Endothelial cell of umbilical vein (primary cell): ENCODE measurements around the gene SMNDC1. TPM values are rescaled to one million over a fixed set of nuclear protein-coding genes. Genes with fewer than 3 reads are reported as not detected.

Source experiments
- BruUV-seq: library from RNA; stranded (reverse); fragments of 400-500 nt; replicated peaks from 2 replicates; lab custom pipeline; 2021; lab: Mats Ljungman, UMichigan
- CTCF ChIA-PET: fragments of 300-600, 350-600 bp; sonication (Branson Sonifier 250); formaldehyde crosslinking; loops from one replicate; lab custom pipeline; 2021; ENCODE audit warnings: antibody characterized with exemption, inconsistent platforms; lab: Charles Lee
- POLR2A ChIA-PET: fragments of 300-600, 350-600 bp; sonication (Branson Sonifier 250); formaldehyde crosslinking; loops from one replicate; lab custom pipeline; 2021; ENCODE audit warnings: antibody characterized with exemption, inconsistent platforms; lab: Charles Lee
- DNase-seq: peaks from one replicate; pipeline ENCODE4 v3.0.0-alpha.2; 2011; ENCODE audit warnings: low read depth, low spot score
- FAIRE-seq: peaks from 2 replicates; lab custom pipeline; 2011; peaks lifted over from hg19 to GRCh38; lab: Jason Lieb, UNC
- H2AFZ ChIP-seq: 2 replicates; pipeline ENCODE4 v1.6.0; 2012; ENCODE audit warnings: low read depth, low read length, control low read depth, inconsistent platforms
- H3K27ac ChIP-seq: 2 replicates; pipeline ENCODE4 v1.5.1; 2011; ENCODE audit warnings: low read depth, mild to moderate bottlenecking, control low read depth, low read length, moderate library complexity; ENCODE audit not compliant: insufficient read depth
- H3K27me3 ChIP-seq, 2 experiments: 2 replicates each; pipeline versions ENCODE4 v1.6.0 to v1.6.1; 2011; ENCODE audit warnings: low read length in 2 of 2, mixed read lengths in 1 of 2; ENCODE audit not compliant: control insufficient read depth in 2 of 2, insufficient read depth in 2 of 2
- H3K36me3 ChIP-seq, 2 experiments: 2 replicates in 1 of 2; 3 replicates in 1 of 2; pipeline ENCODE4 v1.5.1; 2011; ENCODE audit warnings: low read length in 2 of 2, mild to moderate bottlenecking in 1 of 2, moderate library complexity in 1 of 2; ENCODE audit not compliant: control insufficient read depth in 2 of 2, insufficient read depth in 2 of 2; ENCODE audit errors: extremely low read depth in 1 of 2
- H3K4me1 ChIP-seq: 3 replicates; pipeline ENCODE4 v1.5.1; 2011; ENCODE audit warnings: mild to moderate bottlenecking, low read length; ENCODE audit not compliant: control insufficient read depth, insufficient read depth; ENCODE audit errors: extremely low read depth
- H3K4me2 ChIP-seq: 2 replicates; pipeline ENCODE4 v1.6.1; 2011; ENCODE audit warnings: low read length, control low read depth, mixed read lengths; ENCODE audit not compliant: insufficient read depth
- H3K4me3 ChIP-seq, 3 experiments: fragments of 200-600 bp in 1 of 3; sonication (generic), shearing (Covaris generic) in 1 of 3; replicated peaks in 1 of 3; 2 replicates each; pipeline ENCODE4 v1.5.1; 2011 to 2016; ENCODE audit warnings: control low read depth in 3 of 3, low read length in 3 of 3, mild to moderate bottlenecking in 2 of 3, inconsistent platforms in 1 of 3, low read depth in 1 of 3, moderate library complexity in 1 of 3; ENCODE audit not compliant: insufficient read depth in 1 of 3
- H3K79me2 ChIP-seq: 2 replicates; pipeline ENCODE4 v1.6.0; 2012; ENCODE audit warnings: low read length, inconsistent platforms; ENCODE audit not compliant: control insufficient read depth, insufficient read depth
- H3K9ac ChIP-seq: replicated peaks from 2 replicates; pipeline ENCODE3; 2011; ENCODE audit warnings: low read length, control low read depth; ENCODE audit not compliant: insufficient read depth; ENCODE audit errors: extremely low read depth
- H3K9me1 ChIP-seq: replicated peaks from 3 replicates; pipeline ENCODE4 v1.6.0; 2011; ENCODE audit warnings: mild to moderate bottlenecking, low read length; ENCODE audit not compliant: control insufficient read depth, insufficient read depth; ENCODE audit errors: extremely low read depth
- H3K9me3 ChIP-seq: replicated peaks from 2 replicates; pipeline ENCODE4 v1.5.1; 2012; ENCODE audit warnings: low read length, inconsistent platforms; ENCODE audit not compliant: control insufficient read depth, insufficient read depth
- H4K20me1 ChIP-seq: replicated peaks from 2 replicates; pipeline ENCODE3; 2011; ENCODE audit warnings: mild to moderate bottlenecking, low read length; ENCODE audit not compliant: control insufficient read depth, insufficient read depth; ENCODE audit errors: extremely low read depth
- EZH2 ChIP-seq: IDR thresholded peaks from 2 replicates; pipeline ENCODE4 v1.6.1; 2012; ENCODE audit warnings: borderline replicate concordance, low read depth, mild to moderate bottlenecking, moderate library complexity, low read length, inconsistent platforms; ENCODE audit not compliant: severe bottlenecking
- FOS ChIP-seq: IDR thresholded peaks from 2 replicates; pipeline ENCODE4 v1.6.1; 2011; ENCODE audit warnings: mild to moderate bottlenecking, low read length, moderate library complexity, borderline replicate concordance; ENCODE audit not compliant: insufficient read depth
- JUN ChIP-seq: IDR thresholded peaks from 2 replicates; pipeline ENCODE4 v1.6.1; 2011; ENCODE audit warnings: borderline replicate concordance, low read depth; ENCODE audit not compliant: insufficient read length, insufficient read depth
- MAX ChIP-seq: IDR thresholded peaks from 2 replicates; pipeline ENCODE4 v1.6.1; 2011; ENCODE audit not compliant: insufficient read depth, insufficient read length
- POLR2AphosphoS5 ChIP-seq: IDR thresholded peaks from 2 replicates; pipeline ENCODE4 v1.6.1; 2012; ENCODE audit warnings: low read depth, mild to moderate bottlenecking, control low read depth, low read length, moderate library complexity; ENCODE audit not compliant: insufficient read depth
- dilution Hi-C: fragments of 300-500 bp; cut with MboI; formaldehyde crosslinking; loops from one replicate; pipeline ENCODE4 v1.15.0; 2019; ENCODE audit warnings: low sequenced_read_pairs; ENCODE audit not compliant: extremely low pct_ligation_motif_present
- intact Hi-C: fragments of 100-400 bp; cut with micrococcal nuclease; formaldehyde crosslinking; loops from one replicate; pipeline ENCODE4 v1.10.0; 2022
- polyA plus RNA-seq, 4 experiments: library from polyadenylated mRNA; depleted of rRNA in 3 of 4; stranded (reverse) in 3 of 4; unstranded in 1 of 4; fragments of >200 nt; gene quantifications; 2 replicates each; pipeline versions ENCODE4 v1.2.1 to v1.2.3, GENCODE V29; 2011 to 2012; ENCODE audit warnings: missing spikeins in 1 of 4
- total RNA-seq: library from RNA; stranded (reverse); gene quantifications from 2 replicates; pipeline ENCODE4 v1.2.3, GENCODE V29; 2021
- TF ChIP-seq, protein P1 (sequence below), 2 donors: IDR thresholded peaks; 1 replicate in 1 of 2; 2 replicates in 1 of 2; pipeline ENCODE4 v1.5.1; 2011; ENCODE audit warnings: low read length in 2 of 2, mild to moderate bottlenecking in 2 of 2, moderate library complexity in 2 of 2, control low read depth in 1 of 2, inconsistent platforms in 1 of 2, low read depth in 1 of 2; ENCODE audit not compliant: insufficient read depth in 1 of 2; ENCODE audit errors: extremely low read depth in 1 of 2

Gene SMNDC1
- total and polyA plus RNA-seq, 2 donors (not counting 3 experiments of a cell fraction or from before 2014, with no cell fraction given) = 7.1 to 39.3 TPM

- ChIA-PET POLR2A (no interaction called here), CTCF (interaction anchor here (1.0 kb wide), 1 partner anchor 15 kb away, joined by 4 read pairs; no protein-coding TSS in a partner anchor)
- H3K9me3 ChIP-seq = no peaks in the 10 kb centered on the region
- no peak overlapping the region for H3K27ac ChIP-seq
- DNase-seq = no peak
- H3K9ac ChIP-seq = no peak overlapping the region
- FAIRE-seq = no peak
- no peaks in the 10 kb centered on the region for H4K20me1 ChIP-seq
- H3K79me2 ChIP-seq = no peaks in the 10 kb centered on the region
- no peaks in the 10 kb centered on the region for H3K4me1 ChIP-seq
- H3K4me3 ChIP-seq = no peak overlapping the region
- no TSS peak for BruUV-seq
- H3K27me3 ChIP-seq = no peaks in the 10 kb centered on the region
- H3K9me1 ChIP-seq = no peaks in the 10 kb centered on the region
- no peak overlapping the region for H2AFZ ChIP-seq
- dilution Hi-C loops (no loop called here), intact Hi-C loops (no loop called here)
- H3K36me3 ChIP-seq = no peaks in the 10 kb centered on the region
- H3K4me2 ChIP-seq = no peak overlapping the region
- TF ChIP-seq, protein P1, sequence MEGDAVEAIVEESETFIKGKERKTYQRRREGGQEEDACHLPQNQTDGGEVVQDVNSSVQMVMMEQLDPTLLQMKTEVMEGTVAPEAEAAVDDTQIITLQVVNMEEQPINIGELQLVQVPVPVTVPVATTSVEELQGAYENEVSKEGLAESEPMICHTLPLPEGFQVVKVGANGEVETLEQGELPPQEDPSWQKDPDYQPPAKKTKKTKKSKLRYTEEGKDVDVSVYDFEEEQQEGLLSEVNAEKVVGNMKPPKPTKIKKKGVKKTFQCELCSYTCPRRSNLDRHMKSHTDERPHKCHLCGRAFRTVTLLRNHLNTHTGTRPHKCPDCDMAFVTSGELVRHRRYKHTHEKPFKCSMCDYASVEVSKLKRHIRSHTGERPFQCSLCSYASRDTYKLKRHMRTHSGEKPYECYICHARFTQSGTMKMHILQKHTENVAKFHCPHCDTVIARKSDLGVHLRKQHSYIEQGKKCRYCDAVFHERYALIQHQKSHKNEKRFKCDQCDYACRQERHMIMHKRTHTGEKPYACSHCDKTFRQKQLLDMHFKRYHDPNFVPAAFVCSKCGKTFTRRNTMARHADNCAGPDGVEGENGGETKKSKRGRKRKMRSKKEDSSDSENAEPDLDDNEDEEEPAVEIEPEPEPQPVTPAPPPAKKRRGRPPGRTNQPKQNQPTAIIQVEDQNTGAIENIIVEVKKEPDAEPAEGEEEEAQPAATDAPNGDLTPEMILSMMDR (IDR thresholded peaks at IDR 0.05; ENCODE audit: extremely low read depth in 1 of 2, insufficient read depth in 1 of 2, low read depth in 1 of 2, low read length in 2 of 2) = no peak
- TF ChIP-seq JUN = no peak
- no peak for TF ChIP-seq POLR2AphosphoS5
- no peak for TF ChIP-seq FOS
- TF ChIP-seq EZH2 = no peak
- TF ChIP-seq MAX = no peak
Observed at GRCh38 chr10:110259317-110259716, 45.4 kb downstream of the SMNDC1 start.
